D721Med (cell line): ENCODE data around the gene ATOX1.

ENCODE experiments used
- DNase-seq: peaks from one replicate; pipeline ENCODE4 v3.0.0; 2011; ENCODE audit warnings: low spot score; ENCODE audit not compliant: insufficient read length
- FAIRE-seq: peaks from 2 replicates; lab custom pipeline; 2011; peaks lifted over from hg19 to GRCh38; lab: Jason Lieb, UNC
- TF ChIP-seq, protein P1 (sequence below): IDR thresholded peaks from 2 replicates; pipeline ENCODE4 v1.5.1; 2012; ENCODE audit warnings: mild to moderate bottlenecking, control low read depth; ENCODE audit not compliant: insufficient read depth; ENCODE audit errors: missing control alignments

The ATOX1 gene

DNA sequence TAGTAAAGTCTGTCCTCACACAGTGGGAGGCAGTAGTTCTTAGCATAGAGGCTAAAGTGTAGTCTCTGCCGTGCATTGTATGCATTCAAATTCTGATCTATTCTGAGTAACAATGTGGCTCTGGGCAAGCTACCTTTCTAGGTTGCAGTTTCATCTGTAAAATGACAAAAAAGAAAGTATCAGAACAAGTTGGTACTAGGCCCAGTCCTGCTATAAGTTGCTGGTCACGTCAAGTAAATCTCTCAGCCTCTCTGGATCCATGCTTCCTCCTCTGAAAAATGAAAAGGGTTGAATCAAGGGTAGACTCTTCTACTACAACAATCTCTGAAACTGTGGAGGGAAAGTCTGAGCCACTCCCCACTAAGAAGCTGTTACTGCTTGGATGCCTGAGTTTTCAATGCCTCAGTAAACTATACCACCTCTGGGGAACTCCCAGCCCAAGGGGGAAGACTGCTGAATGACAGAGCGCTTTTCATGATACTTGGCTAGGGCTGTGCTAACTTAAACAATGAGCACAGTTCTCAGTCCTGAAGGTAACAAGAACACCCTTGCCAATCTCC, 37.3 kb downstream of the ATOX1 start:
- TF ChIP-seq, protein P1, sequence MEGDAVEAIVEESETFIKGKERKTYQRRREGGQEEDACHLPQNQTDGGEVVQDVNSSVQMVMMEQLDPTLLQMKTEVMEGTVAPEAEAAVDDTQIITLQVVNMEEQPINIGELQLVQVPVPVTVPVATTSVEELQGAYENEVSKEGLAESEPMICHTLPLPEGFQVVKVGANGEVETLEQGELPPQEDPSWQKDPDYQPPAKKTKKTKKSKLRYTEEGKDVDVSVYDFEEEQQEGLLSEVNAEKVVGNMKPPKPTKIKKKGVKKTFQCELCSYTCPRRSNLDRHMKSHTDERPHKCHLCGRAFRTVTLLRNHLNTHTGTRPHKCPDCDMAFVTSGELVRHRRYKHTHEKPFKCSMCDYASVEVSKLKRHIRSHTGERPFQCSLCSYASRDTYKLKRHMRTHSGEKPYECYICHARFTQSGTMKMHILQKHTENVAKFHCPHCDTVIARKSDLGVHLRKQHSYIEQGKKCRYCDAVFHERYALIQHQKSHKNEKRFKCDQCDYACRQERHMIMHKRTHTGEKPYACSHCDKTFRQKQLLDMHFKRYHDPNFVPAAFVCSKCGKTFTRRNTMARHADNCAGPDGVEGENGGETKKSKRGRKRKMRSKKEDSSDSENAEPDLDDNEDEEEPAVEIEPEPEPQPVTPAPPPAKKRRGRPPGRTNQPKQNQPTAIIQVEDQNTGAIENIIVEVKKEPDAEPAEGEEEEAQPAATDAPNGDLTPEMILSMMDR, result no peak
- DNase-seq, result no peak
- no peak for FAIRE-seq

DNA sequence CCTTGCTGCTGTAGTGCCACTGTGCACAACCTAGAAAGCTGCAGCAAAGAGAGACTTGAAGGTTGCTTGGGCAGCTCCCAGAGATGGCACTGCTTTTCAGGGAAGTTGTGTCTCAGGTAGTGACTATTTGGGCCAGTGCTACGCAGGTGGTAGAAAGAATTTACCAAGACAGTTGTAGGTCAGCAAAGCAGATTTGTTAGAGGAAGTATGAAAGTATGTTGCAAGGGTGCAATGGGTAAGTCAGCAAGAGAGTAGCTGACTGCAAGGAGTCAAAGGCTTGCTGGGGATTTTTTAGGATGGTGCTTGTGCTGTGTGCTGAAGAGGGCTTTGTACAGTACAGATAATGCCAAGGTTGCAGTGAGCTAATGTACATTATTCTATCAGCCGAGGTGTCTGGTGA, 38.2 kb downstream of the ATOX1 start:
- no peak for FAIRE-seq
- TF ChIP-seq, protein P1, result no peak
- no peak for DNase-seq

DNA sequence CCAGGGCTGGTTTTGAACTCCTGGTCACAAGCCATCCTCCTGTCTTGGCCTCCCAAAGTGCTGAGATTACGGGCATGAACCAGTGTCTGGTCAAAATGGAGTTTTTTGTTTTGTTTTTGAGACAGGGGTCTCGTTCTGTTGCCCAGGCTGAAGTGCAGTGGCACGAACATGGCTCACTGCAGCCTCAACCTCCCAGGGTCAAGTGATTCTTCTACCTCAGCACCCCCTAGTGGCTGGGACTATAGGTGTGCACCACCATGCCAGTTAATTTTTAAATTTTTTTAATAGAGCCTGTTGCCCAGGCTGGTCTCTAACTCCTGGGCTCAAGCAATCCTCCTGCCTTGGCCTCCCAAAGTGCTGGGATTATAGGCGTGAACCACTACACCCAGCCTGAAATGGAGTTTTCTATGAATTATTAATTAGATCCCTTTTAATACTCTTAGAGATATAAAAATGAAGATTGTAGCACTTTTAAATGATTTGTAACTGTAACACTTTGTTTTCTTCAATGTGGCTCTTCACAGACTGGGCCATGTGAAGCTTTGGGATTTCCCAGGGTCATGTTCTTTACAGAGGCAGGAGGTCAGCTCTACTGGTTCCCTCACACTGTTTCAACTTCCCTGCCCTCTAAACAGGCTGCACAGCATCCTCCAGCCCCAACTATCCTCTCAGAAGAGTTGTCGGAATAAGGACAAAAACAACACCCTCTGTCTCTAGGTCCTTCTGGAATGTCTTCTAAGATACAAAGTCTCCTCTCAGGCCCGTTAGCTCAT, 39.0 kb downstream of the ATOX1 start:
- FAIRE-seq, result no peak
- TF ChIP-seq, protein P1, result no peak
- no peak for DNase-seq

DNA sequence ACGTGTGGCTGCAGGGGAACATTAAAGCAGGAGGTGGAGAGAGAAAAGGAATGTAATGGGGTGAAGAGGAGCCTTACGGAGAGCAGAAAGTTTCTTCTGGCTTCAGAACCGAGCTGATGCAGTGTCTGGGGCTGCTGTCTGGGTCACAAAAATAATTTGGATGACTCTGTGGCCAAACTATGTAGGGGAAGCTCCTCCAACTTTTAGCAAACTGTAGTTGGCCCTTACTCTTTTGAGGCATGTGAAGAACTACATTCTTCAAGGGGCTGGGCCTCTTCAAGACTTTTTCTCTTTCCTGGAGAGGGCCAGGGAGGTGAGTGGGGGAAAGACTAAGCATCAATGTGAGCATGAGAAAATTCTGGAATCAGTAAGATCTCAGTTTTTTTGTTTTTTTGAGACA, 39.8 kb downstream of the ATOX1 start:
- no peak for DNase-seq
- no peak for FAIRE-seq

DNA sequence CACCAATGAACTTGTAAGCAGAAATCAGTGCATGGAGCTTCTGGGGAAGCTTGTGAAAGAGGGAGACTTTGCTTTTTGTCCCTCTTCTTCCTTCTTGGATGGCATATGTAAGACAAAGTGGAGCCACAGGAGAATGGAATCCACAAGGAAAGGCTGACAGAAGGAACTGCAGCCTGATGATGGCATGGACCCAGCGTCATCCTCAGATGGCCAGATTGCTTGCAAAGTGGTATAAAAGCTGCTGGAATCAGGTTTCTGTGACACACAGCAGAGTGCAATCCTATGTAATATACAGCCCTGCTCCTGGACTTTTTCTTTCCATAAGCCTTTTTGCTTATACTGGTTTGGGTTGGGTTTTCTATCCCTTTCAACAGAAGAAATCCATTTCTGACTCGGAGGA, 40.3 kb downstream of the ATOX1 start:
- TF ChIP-seq, protein P1, result no peak
- no peak for DNase-seq
- FAIRE-seq, result no peak

More for the DNA sequence above, 39.8 kb downstream of the ATOX1 start:
- TF ChIP-seq, protein P1, result no peak

DNA sequence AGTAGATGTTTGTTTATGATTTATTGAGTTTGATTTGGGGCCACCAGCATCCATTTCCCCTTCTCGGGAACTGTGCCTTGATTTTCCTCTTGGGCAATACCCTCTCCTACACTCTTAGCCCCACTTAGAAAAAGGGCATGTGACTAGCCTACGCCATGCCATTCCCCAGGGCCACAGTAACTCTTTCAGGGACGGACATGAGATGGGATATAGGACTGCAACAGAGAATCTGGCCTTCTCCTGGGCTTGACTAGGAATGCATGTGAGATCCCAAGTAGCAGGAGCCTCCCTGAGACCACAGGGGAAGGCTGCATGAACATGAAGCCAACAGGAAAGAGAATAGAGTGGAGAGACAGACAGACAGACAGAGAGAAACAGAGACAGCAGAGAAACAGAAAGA, 41.0 kb downstream of the ATOX1 start:
- DNase-seq (no peak), FAIRE-seq (no peak)
- TF ChIP-seq, protein P1, result no peak

DNA sequence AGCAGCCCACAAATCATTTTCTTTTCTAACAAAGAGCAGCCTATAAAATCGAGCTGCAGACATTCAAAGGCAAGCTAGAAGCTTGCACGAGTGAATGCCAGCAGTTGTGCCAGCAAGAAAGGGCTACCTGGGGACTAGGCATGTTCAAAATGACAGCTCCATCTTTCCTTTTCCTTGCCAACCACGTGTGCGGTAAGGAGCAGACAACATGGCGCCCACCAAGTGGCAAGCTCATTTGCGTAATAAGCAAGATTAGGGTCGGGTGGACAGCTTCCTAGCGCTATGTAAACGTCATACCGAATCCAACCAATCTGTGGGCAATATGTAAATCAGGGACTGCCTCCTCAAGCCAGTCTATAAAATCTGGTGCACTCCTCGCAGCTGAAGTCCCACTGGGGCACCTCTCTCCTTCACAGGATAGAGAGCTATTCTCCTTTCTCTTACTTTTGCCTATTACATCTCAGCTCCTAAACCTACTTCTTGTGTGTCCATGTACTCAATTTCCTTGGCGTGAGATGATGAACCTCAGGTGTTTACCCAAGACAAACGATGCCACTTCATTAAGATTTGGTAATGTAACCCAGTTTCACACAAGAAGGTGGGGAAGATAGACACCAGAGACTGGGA, 49.2 kb downstream of the ATOX1 start:
- no peak for FAIRE-seq
- TF ChIP-seq, protein P1, result no peak
- DNase-seq, result no peak
